ENCODE results near the gene PPP1R7.
A peak's percentile ranks its signal among the peaks of the same experiment; 100 is the strongest.

Gene PPP1R7

GRCh38 chr2:241217320-241218031 lies 67.2 kb downstream of the PPP1R7 start:
- in situ Hi-C loops (cut with HindIII; ENCODE audit: low sequenced_read_pairs), result no loop called here
- peak overlapping the region; percentile 40 for H3K4me3 ChIP-seq (ENCODE audit: low read depth, low read length)
- peak; percentile 68 for DNase-seq (ENCODE audit: low read depth, low spot score)
- TF ChIP-seq CTCF (IDR thresholded peaks at IDR 0.05; ENCODE audit: low read depth, low read length), result no peak

GRCh38 chr2:241218131-241219029 lies 68.1 kb downstream of the PPP1R7 start:
- no peak for TF ChIP-seq CTCF (IDR thresholded peaks at IDR 0.05; ENCODE audit: low read depth, low read length)
- peak overlapping the region; percentile 55 for H3K4me3 ChIP-seq (ENCODE audit: low read depth, low read length)
- DNase-seq (ENCODE audit: low read depth, low spot score), result no peak
- in situ Hi-C loops (cut with HindIII; ENCODE audit: low sequenced_read_pairs), result no loop called here

GRCh38 chr2:241219030-241219382 lies 68.7 kb downstream of the PPP1R7 start:
- in situ Hi-C loops (cut with HindIII; ENCODE audit: low sequenced_read_pairs), result no loop called here
- DNase-seq (ENCODE audit: low read depth, low spot score), result no peak
- H3K4me3 ChIP-seq (ENCODE audit: low read depth, low read length), result peak overlapping the region; percentile 55
- TF ChIP-seq CTCF (IDR thresholded peaks at IDR 0.05; ENCODE audit: low read depth, low read length), result no peak

- in situ Hi-C loops (cut with HindIII; ENCODE audit: low sequenced_read_pairs), result no loop called here
- no peak for TF ChIP-seq CTCF (IDR thresholded peaks at IDR 0.05; ENCODE audit: low read depth, low read length)
Measured at GRCh38 chr2:241219856-241220356, 69.6 kb downstream of the PPP1R7 start.

GRCh38 chr2:241223211-241224017 lies 73.1 kb downstream of the PPP1R7 start:
- in situ Hi-C loops (cut with HindIII; ENCODE audit: low sequenced_read_pairs), result no loop called here
- no peak for DNase-seq (ENCODE audit: low read depth, low spot score)
- no peak for TF ChIP-seq CTCF (IDR thresholded peaks at IDR 0.05; ENCODE audit: low read depth, low read length)
- H3K4me3 ChIP-seq (ENCODE audit: low read depth, low read length), result no peak overlapping the region

More at GRCh38 chr2:241219856-241220356, 69.6 kb downstream of the PPP1R7 start:
- no peak for DNase-seq (ENCODE audit: low read depth, low spot score)
- H3K4me3 ChIP-seq (ENCODE audit: low read depth, low read length), result no peak overlapping the region
